Astrocyte of the spinal cord (primary cell): ENCODE measurements around the gene TCF15.

Experiments
- DNase-seq: peaks from one replicate; pipeline ENCODE4 v3.0.0; 2011; ENCODE audit warnings: low read depth, low spot score
- H3K4me3 ChIP-seq: 2 replicates; pipeline ENCODE4 v1.5.1; 2011; ENCODE audit warnings: low read depth, mild to moderate bottlenecking, low read length, moderate library complexity
- in situ Hi-C: cut with HindIII; loops from 2 replicates; pipeline ENCODE4 v1.10.0; 2017; ENCODE audit warnings: low sequenced_read_pairs
- TF ChIP-seq, protein P1 (sequence below): IDR thresholded peaks from 2 replicates; pipeline ENCODE4 v1.5.1; 2012; ENCODE audit warnings: low read depth, mild to moderate bottlenecking, low read length, inconsistent platforms

TCF15 gene

DNA sequence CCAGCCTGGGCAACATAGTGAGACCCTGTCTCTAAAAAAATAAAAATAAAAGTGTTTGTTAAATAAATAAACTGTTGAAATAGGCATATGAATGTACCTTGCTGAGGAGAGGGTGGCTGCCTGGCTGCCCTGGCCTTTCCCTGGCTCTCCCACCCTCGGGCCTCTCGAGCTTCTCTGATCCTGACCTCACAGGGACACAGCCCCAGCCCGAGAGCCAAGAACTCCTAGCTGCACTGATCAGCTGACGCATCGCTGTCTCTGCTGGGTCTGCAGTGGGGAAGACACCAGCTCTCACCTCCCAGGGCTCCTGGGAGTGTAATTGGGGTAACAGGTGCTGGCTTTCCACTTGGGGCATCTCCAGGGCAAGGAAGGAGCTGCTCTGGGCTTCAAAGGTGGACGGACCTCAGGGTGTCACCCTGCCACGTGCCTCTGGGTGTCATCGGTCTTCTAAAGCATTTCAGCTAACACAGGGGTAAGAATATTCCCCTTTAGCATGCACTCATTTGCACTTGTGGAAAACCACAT lies 6.9 kb downstream of the TCF15 start:
- no peak overlapping the region for H3K4me3 ChIP-seq
- TF ChIP-seq, protein P1, sequence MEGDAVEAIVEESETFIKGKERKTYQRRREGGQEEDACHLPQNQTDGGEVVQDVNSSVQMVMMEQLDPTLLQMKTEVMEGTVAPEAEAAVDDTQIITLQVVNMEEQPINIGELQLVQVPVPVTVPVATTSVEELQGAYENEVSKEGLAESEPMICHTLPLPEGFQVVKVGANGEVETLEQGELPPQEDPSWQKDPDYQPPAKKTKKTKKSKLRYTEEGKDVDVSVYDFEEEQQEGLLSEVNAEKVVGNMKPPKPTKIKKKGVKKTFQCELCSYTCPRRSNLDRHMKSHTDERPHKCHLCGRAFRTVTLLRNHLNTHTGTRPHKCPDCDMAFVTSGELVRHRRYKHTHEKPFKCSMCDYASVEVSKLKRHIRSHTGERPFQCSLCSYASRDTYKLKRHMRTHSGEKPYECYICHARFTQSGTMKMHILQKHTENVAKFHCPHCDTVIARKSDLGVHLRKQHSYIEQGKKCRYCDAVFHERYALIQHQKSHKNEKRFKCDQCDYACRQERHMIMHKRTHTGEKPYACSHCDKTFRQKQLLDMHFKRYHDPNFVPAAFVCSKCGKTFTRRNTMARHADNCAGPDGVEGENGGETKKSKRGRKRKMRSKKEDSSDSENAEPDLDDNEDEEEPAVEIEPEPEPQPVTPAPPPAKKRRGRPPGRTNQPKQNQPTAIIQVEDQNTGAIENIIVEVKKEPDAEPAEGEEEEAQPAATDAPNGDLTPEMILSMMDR = no peak
- DNase-seq = no peak
- in situ Hi-C loops = no loop called here

DNA sequence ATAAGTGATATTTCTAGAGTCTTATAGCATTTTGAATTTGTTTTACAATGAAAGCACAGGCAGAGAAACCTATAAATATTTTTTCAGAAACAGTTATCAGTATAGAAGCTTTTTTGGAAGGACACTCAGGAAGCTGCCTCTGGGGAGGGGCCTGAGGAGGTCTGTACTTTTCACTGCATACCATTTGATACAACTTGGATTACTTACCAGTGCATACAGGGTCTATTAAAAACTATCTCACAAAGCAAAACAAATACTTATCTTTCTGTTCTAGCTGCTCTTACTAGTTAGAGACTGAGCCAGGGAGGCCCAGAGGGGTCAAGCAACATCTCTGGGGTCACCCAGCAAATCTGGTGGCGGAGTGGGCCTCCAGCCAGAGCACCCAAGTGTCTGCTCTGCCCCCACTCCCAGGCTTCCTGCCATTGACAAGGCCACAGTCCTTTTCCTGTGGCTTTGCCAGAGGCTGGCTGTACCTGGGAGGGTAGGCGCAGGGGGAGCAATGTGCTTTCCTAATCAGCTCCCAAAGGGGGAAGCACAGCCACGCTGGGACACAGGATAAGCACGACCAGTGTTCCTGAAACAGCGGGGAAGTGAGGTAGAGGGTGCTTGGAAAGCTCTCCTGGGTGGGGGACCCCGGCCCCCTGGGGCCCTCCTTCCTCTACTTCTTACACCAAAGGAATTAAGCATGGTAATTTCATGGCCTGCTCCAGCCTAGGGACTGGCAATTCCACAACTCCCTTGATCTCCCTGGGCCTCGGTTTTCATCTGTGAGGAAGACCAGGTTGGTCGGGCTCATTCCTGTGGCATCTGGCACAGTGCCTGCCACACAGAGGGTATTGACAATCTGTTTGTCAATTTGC lies 7.8 kb downstream of the TCF15 start:
- DNase-seq = no peak
- TF ChIP-seq, protein P1 = no peak
- in situ Hi-C loops = no loop called here
- no peak overlapping the region for H3K4me3 ChIP-seq

DNA sequence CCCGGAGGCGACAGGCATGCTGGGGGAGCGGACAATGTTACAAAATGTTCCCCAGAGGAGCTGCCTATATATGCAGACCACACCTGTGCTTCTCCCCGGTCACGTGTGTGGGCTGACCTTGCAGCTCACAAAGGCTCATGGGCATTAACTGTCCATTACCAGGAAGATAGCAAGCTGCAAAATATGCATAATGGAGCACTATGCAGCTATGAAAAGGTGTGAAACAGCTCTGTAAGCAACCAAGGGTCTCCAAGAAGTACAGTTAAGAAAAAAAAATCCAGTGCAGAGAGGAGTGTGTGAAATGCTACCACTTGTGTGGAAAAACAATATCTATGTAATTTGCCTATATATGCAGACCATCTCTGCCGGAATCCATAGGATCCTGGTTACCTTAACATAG lies 9.4 kb downstream of the TCF15 start:
- TF ChIP-seq, protein P1 = no peak
- in situ Hi-C loops = no loop called here

DNA sequence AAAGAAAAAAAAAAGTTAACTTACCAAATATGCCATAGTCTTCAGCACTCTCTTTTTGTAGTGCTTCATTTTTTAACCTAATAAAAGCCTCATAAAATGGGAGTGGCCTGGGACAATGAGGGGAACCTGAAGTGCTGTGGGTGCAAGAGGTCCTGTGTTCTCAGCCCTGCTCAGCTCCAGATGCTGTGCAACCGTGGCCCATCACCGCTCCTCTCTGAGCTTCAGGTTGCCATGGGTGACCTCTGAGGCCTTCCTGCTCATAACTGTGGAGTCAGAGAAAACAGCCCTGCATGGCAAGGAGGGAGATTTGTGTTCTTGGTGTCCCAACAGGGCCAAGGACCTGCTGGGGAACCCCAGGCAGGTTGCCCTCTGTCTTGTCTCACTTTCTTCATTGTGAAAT lies 10.0 kb downstream of the TCF15 start:
- in situ Hi-C loops = no loop called here
- H3K4me3 ChIP-seq = no peak overlapping the region
- TF ChIP-seq, protein P1 = no peak
- DNase-seq = no peak

More for the DNA sequence above, 9.4 kb downstream of the TCF15 start:
- no peak for DNase-seq
- H3K4me3 ChIP-seq = no peak overlapping the region

DNA sequence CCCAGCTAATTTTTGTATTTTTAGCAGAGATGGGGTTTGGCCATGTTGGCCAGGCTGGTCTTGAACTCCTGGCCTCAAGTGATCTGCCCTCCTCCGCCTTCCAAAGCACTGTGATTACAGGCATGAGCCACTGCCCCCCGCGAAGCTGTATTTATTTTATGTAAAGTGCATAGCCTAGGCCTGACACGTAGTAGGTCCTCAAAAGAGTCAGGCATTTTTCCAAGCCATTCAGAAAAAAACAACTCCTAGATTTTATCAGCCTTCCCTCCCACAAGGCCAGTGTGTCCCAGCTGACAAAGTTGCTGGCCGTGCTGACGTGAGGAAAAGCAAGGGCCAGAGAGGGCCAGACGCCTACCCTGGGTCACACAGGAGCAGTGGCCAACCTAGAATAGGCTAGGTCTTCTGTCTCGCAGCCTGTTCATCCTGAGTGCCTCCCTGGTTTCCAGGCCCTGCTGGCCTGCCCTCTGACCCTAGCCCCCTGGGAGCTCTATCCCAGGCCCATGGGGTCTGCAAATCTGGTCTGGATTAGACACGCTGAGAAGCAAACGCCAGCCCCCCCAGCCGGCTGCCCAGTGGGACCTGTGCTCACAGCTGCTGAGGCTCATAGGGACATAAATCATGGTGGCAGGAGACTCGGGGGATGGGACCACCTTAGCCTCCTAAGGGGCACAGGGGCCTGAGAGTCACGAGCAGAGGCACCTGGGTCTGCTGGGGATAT lies 11.8 kb downstream of the TCF15 start:
- no peak for DNase-seq
- in situ Hi-C loops = no loop called here
- TF ChIP-seq, protein P1 = no peak
- no peak overlapping the region for H3K4me3 ChIP-seq

DNA sequence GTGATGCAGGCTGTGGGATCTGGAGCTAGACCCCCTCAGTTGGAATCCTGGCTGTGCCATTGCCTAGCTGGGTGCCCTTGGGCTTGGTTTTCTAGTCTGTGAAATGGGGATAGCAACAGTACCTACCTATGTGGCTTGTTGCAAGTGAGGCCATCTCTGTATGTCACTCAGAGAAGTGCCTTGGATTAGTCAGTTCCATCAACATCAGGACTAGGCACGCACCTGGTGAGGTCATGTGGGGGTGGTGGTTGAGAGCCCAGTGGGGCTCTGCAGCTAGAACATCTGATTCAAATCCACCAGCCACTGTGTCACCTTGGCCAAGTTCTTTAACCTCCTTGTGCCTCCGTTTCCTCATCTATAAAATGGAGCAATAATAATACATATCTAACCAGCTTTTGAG lies 12.5 kb downstream of the TCF15 start:
- TF ChIP-seq, protein P1 = no peak
- in situ Hi-C loops = no loop called here

More for the DNA sequence above, 12.5 kb downstream of the TCF15 start:
- no peak overlapping the region for H3K4me3 ChIP-seq
- DNase-seq = no peak
